Pancreas (tissue), 10 donors: Measurements from ENCODE around the gene NRIP2. TPM values are rescaled to one million over a fixed set of nuclear protein-coding genes. Genes with fewer than 3 reads are reported as not detected.

ENCODE experiments used
- ATAC-seq, 4 donors: fragments of 200-7000 bp; cut with Tn5 transposase; one replicate each; pipeline versions ENCODE4 v1.8.0 to v1.9.1; 2020; ENCODE audit warnings: mild to moderate bottlenecking in 4 of 4, moderate library complexity in 4 of 4
- DNase-seq, 6 donors: peaks; one replicate each; pipeline ENCODE4 v3.0.0-alpha.2; 2020
- FAIRE-seq: peaks from 2 replicates; lab custom pipeline; 2012; peaks lifted over from hg19 to GRCh38; lab: Jason Lieb, UNC
- H3K27ac ChIP-seq, 4 donors: fragments of 200-600 bp; sonication (generic); 1 replicate in 3 of 4; 2 replicates in 1 of 4; pipeline versions ENCODE4 v1.5.0 to v1.8.0; 2020
- H3K27me3 ChIP-seq, 4 donors: fragments of 200-600 bp; one replicate each; pipeline ENCODE4 v1.8.0; 2021
- H3K36me3 ChIP-seq, 3 donors: fragments of 200-600 bp; sonication (generic) in 1 of 3; one replicate each; pipeline versions ENCODE4 v1.5.0 to v1.8.0; 2020 to 2021
- H3K4me1 ChIP-seq, 3 donors: fragments of 200-600 bp; one replicate each; pipeline ENCODE4 v1.8.0; 2021
- H3K4me3 ChIP-seq, 4 donors: fragments of 200-600 bp; sonication (generic) in 2 of 4; one replicate each; pipeline versions ENCODE4 v1.5.0 to v1.8.0; 2020 to 2021
- H3K9me3 ChIP-seq, 4 donors: fragments of 200-600 bp; one replicate each; pipeline ENCODE4 v1.8.0; 2021
- CTCF ChIP-seq, 4 donors: fragments of 200-600 bp; sonication (generic) in 3 of 4; IDR thresholded peaks; one replicate each; pipeline versions ENCODE4 v1.5.0 to v1.8.0; 2021; ENCODE audit warnings: antibody characterized with exemption in 4 of 4
- WGBS, 2 donors: extraction: QIAGEN DNeasy Blood & Tissue Kit; methylation state at CpG; one replicate each; pipeline ENCODE4 v1.1.7; 2013; 5-methylcytosine and 5-hydroxymethylcytosine counted together
- intact Hi-C, 3 donors: fragments of 100-400 bp; cut with DNase I; formaldehyde crosslinking; loops; one replicate each; pipeline versions ENCODE4 v1.11.1 to v1.14.2; 2022
- polyA plus RNA-seq, 2 donors: library from polyadenylated mRNA; stranded (reverse); fragments of 200-250 nt; gene quantifications; one replicate each; pipeline ENCODE4 v1.2.3, GENCODE V29; 2013
- total RNA-seq, 6 donors: library from RNA; stranded (reverse); fragmentation: NEBNext Ultra II Directional in 4 of 6; extraction: Animal tissue kit (Norgen Biotek cat#: 25700) in 4 of 6; gene quantifications; one replicate each; pipeline versions ENCODE4 v1.2.1 to v1.2.4, GENCODE V29; 2021 to 2023
- donor health status: healthy with polysubstance abuse.
- donor health status: DM: no; HTN: no; CAD: no; lungs with moderate emphysema.
- donor health status: DM: no; HTN: no; CAD: no.
- donor health status: control.
- donor health status: control.
- donor health status: Bipolar disorder and iron deficiency.
- donor health status: DM: yes; HTN: yes; CAD: no.
- donor health status: DM: no; HTN: no; CAD: no.
- donor health status: DM: no; HTN: no; CAD: no.
- donor health status: DM: yes; HTN: yes; CAD: no.

The NRIP2 gene
- total and polyA plus RNA-seq, 8 donors: 0.13 to 1.2 (median 0.56) TPM

- no peak for TF ChIP-seq CTCF (IDR thresholded peaks at IDR 0.05)
- intact Hi-C loops: no loop called here
- no peaks in the 10 kb centered on the region for H3K9me3 ChIP-seq
- FAIRE-seq: no peak
- no peak overlapping the region for H3K4me3 ChIP-seq
- ATAC-seq: no peak
- no peaks in the 10 kb centered on the region for H3K27me3 ChIP-seq
- no peaks in the 10 kb centered on the region for H3K36me3 ChIP-seq
- DNase-seq: no peak
- 73 to 75% methylated on average over 4 of the region's 4 CpGs for WGBS, 2 donors
- no peaks in the 10 kb centered on the region for H3K4me1 ChIP-seq
- H3K27ac ChIP-seq: no peak overlapping the region
Observed at GRCh38 chr12:2835691-2836403, 1.0 kb upstream of the NRIP2 start.

GRCh38 chr12:2833810-2834209, 1.0 kb downstream of the NRIP2 start:
- peak in 2 of 4 donors; percentile 16 to 42 for ATAC-seq
- no peak for DNase-seq
- Histone ChIP-seq H3K36me3 (no peaks in the 10 kb centered on the region), H3K4me3 (no peak overlapping the region), H3K4me1 (no peaks in the 10 kb centered on the region), H3K27ac (no peak overlapping the region), H3K27me3 (no peaks in the 10 kb centered on the region), H3K9me3 (no peaks in the 10 kb centered on the region)
- no peak for FAIRE-seq
- TF ChIP-seq CTCF (IDR thresholded peaks at IDR 0.05): no peak
- 82% methylated on average over 9 of the region's 9 CpGs for WGBS, 2 donors
- intact Hi-C loops: no loop called here

- no peak for FAIRE-seq
- no peak overlapping the region for H3K4me3 ChIP-seq
- TF ChIP-seq CTCF (IDR thresholded peaks at IDR 0.05): no peak
- WGBS, 2 donors: 59 to 71% methylated on average over 5 of the region's 5 CpGs
- ATAC-seq: no peak
- no peaks in the 10 kb centered on the region for H3K9me3 ChIP-seq
- intact Hi-C loops: no loop called here
- H3K27ac ChIP-seq: no peak overlapping the region
- no peaks in the 10 kb centered on the region for H3K27me3 ChIP-seq
- H3K36me3 ChIP-seq: no peaks in the 10 kb centered on the region
- no peak for DNase-seq
- no peaks in the 10 kb centered on the region for H3K4me1 ChIP-seq
Observed at GRCh38 chr12:2833327-2833726, 1.5 kb downstream of the NRIP2 start.

- FAIRE-seq: no peak
- intact Hi-C loops: no loop called here
Observed at GRCh38 chr12:2832550-2833127, 2.2 kb downstream of the NRIP2 start.

More at GRCh38 chr12:2832550-2833127, 2.2 kb downstream of the NRIP2 start:
- Histone ChIP-seq H3K27me3 (no peaks in the 10 kb centered on the region), H3K4me3 (no peak overlapping the region), H3K4me1 (no peaks in the 10 kb centered on the region), H3K27ac (no peak overlapping the region), H3K9me3 (no peaks in the 10 kb centered on the region), H3K36me3 (peaks cover 0 to 6% (median 0%) of the 10 kb centered on the region in 3 donors)
- no peak for ATAC-seq
- no peak for DNase-seq
- TF ChIP-seq CTCF (IDR thresholded peaks at IDR 0.05): no peak
- WGBS, 2 donors: 68 to 70% methylated on average over 6 of the region's 6 CpGs
